ENCODE results near the gene STX1B. TPM values are rescaled to one million over a fixed set of nuclear protein-coding genes. Genes with fewer than 3 reads are reported as not detected.
A peak's percentile ranks its signal among the peaks of the same experiment; 100 is the strongest.

The STX1B gene
- total and polyA plus RNA-seq, 2 donors (not counting 3 experiments of a cell fraction or from before 2014, with no cell fraction given) = 0.11 to 0.14 TPM

- ChIA-PET CTCF (no interaction called here), POLR2A (no interaction called here)
- Histone ChIP-seq H3K9me1 (replicated peaks; ENCODE audit: control insufficient read depth, extremely low read depth, insufficient read depth, low read length) (no peaks in the 10 kb centered on the region), H3K4me3 (replicated peaks in 1 of 3; ENCODE audit: insufficient read depth in 1 of 3, low read depth in 1 of 3, low read length in 3 of 3) (no peak overlapping the region), H3K9ac (replicated peaks; ENCODE audit: extremely low read depth, insufficient read depth, low read length) (no peak overlapping the region), H4K20me1 (replicated peaks; ENCODE audit: control insufficient read depth, extremely low read depth, insufficient read depth, low read length) (no peaks in the 10 kb centered on the region), H3K4me2 (ENCODE audit: insufficient read depth, low read length) (no peak overlapping the region), H3K36me3 (ENCODE audit: control insufficient read depth in 2 of 2, extremely low read depth in 1 of 2, insufficient read depth in 2 of 2, low read length in 2 of 2) (peaks cover 4 to 22% of the 10 kb centered on the region in 2 experiments), H3K79me2 (ENCODE audit: control insufficient read depth, insufficient read depth, low read length) (no peaks in the 10 kb centered on the region), H2AFZ (ENCODE audit: low read depth, low read length) (no peak overlapping the region), H3K27ac (ENCODE audit: insufficient read depth, low read depth, low read length) (no peak overlapping the region), H3K27me3 (ENCODE audit: control insufficient read depth in 2 of 2, insufficient read depth in 2 of 2, low read length in 2 of 2) (no peaks in the 10 kb centered on the region), H3K9me3 (replicated peaks; ENCODE audit: control insufficient read depth, insufficient read depth, low read length) (no peaks in the 10 kb centered on the region), H3K4me1 (ENCODE audit: control insufficient read depth, extremely low read depth, insufficient read depth, low read length) (peaks cover 16% of the 10 kb centered on the region)
- intact Hi-C loops (cut with micrococcal nuclease) (no loop called here), dilution Hi-C loops (cut with MboI; ENCODE audit: extremely low pct_ligation_motif_present, low sequenced_read_pairs) (no loop called here)
- TSS peak; percentile 7 for BruUV-seq (replicated peaks)
- FAIRE-seq (no peak), DNase-seq (ENCODE audit: low read depth, low spot score) (no peak)
- TF ChIP-seq MYC (IDR thresholded peaks at IDR 0.05; ENCODE audit: low read depth, low read length) (no peak), EZH2 (IDR thresholded peaks at IDR 0.05; ENCODE audit: borderline replicate concordance, low read depth, low read length, severe bottlenecking) (no peak), FOS (IDR thresholded peaks at IDR 0.05; ENCODE audit: borderline replicate concordance, insufficient read depth, low read length) (no peak)
Observed at GRCh38 chr16:30946671-30947540, 63.5 kb downstream of the STX1B start.

GRCh38 chr16:30944352-30944751, 66.1 kb downstream of the STX1B start:
- Histone ChIP-seq H3K36me3 (ENCODE audit: control insufficient read depth in 2 of 2, extremely low read depth in 1 of 2, insufficient read depth in 2 of 2, low read length in 2 of 2) (peaks cover 4 to 24% of the 10 kb centered on the region in 2 experiments), H3K79me2 (ENCODE audit: control insufficient read depth, insufficient read depth, low read length) (no peaks in the 10 kb centered on the region), H4K20me1 (replicated peaks; ENCODE audit: control insufficient read depth, extremely low read depth, insufficient read depth, low read length) (no peaks in the 10 kb centered on the region), H3K9ac (replicated peaks; ENCODE audit: extremely low read depth, insufficient read depth, low read length) (no peak overlapping the region), H3K9me1 (replicated peaks; ENCODE audit: control insufficient read depth, extremely low read depth, insufficient read depth, low read length) (no peaks in the 10 kb centered on the region), H3K27me3 (ENCODE audit: control insufficient read depth in 2 of 2, insufficient read depth in 2 of 2, low read length in 2 of 2) (no peaks in the 10 kb centered on the region), H3K4me2 (ENCODE audit: insufficient read depth, low read length) (no peak overlapping the region), H3K27ac (ENCODE audit: insufficient read depth, low read depth, low read length) (no peak overlapping the region), H3K4me3 (replicated peaks in 1 of 3; ENCODE audit: insufficient read depth in 1 of 3, low read depth in 1 of 3, low read length in 3 of 3) (no peak overlapping the region), H3K9me3 (replicated peaks; ENCODE audit: control insufficient read depth, insufficient read depth, low read length) (no peaks in the 10 kb centered on the region), H3K4me1 (ENCODE audit: control insufficient read depth, extremely low read depth, insufficient read depth, low read length) (peaks cover 5% of the 10 kb centered on the region), H2AFZ (ENCODE audit: low read depth, low read length) (no peak overlapping the region)
- TF ChIP-seq MYC (IDR thresholded peaks at IDR 0.05; ENCODE audit: low read depth, low read length) (no peak), JUN (IDR thresholded peaks at IDR 0.05; ENCODE audit: borderline replicate concordance, insufficient read depth, insufficient read length, low read depth) (no peak), POLR2AphosphoS5 (IDR thresholded peaks at IDR 0.05; ENCODE audit: insufficient read depth, low read depth, low read length) (no peak), MAX (IDR thresholded peaks at IDR 0.05; ENCODE audit: insufficient read depth, insufficient read length) (no peak), POLR2A (IDR thresholded peaks at IDR 0.05; ENCODE audit: low read depth, low read length) (no peak), FOS (IDR thresholded peaks at IDR 0.05; ENCODE audit: borderline replicate concordance, insufficient read depth, low read length) (no peak), CTCF (IDR thresholded peaks at IDR 0.05; ENCODE audit: extremely low read depth in 1 of 2, insufficient read depth in 1 of 2, low read depth in 1 of 2, low read length in 2 of 2) (no peak), EZH2 (IDR thresholded peaks at IDR 0.05; ENCODE audit: borderline replicate concordance, low read depth, low read length, severe bottlenecking) (no peak), GATA2 (IDR thresholded peaks at IDR 0.05; ENCODE audit: insufficient read depth, insufficient read length, low read depth, low read length) (no peak)
- ChIA-PET POLR2A (no interaction called here), CTCF (interaction anchor here (1.1 kb wide), 1 partner anchor 10 kb away, joined by 3 read pairs; no protein-coding TSS in a partner anchor)
- dilution Hi-C loops (cut with MboI; ENCODE audit: extremely low pct_ligation_motif_present, low sequenced_read_pairs) = no loop called here
- FAIRE-seq (no peak), DNase-seq (ENCODE audit: low read depth, low spot score) (no peak)
- intact Hi-C loops (cut with micrococcal nuclease) = no loop called here
- no TSS peak for BruUV-seq (replicated peaks)

All from endothelial cell of umbilical vein (primary cell).